ENCODE measurements around the gene CHI3L1. TPM values are rescaled to one million over a fixed set of nuclear protein-coding genes. Genes with fewer than 3 reads are reported as not detected.
A peak's percentile ranks its signal among the peaks of the same experiment; 100 is the strongest.
"Not testable (repeated sequence)": the region's sequence is repeated elsewhere in the genome, so short reads cannot be mapped to it uniquely, and the experiment has no call there.

The CHI3L1 gene
- total RNA-seq, result 10 to 100 TPM in 3 of 7 donors, 1 to 10 TPM in 3, not detected in 1; 4.0 to 70.5 (median 10.2) TPM
- polyA plus RNA-seq, result 1 to 10 TPM; 6.4 TPM
- long read RNA-seq, donor 1, transcript CHI3L1-201 (10 exons, 1,792 nt), result major isoform, 18 of 24 reads
- long read RNA-seq, donor 1, partial matches to known transcripts, result 1 of 24 reads
- long read RNA-seq, donor 1, other reads (novel, unspliced or antisense), result 5 of 24 reads
- long read RNA-seq, donor 2, partial matches to known transcripts, result 0 of 2 reads
- long read RNA-seq, donor 2, other reads (novel, unspliced or antisense), result 0 of 2 reads
- long read RNA-seq, donor 3, transcript CHI3L1-201 (10 exons, 1,792 nt), result major isoform, 103 of 122 reads
- long read RNA-seq, donor 3, partial matches to known transcripts, result 1 of 122 reads
- long read RNA-seq, donor 3, other reads (novel, unspliced or antisense), result 15 of 122 reads

GRCh38 chr1:203186446-203187303 is at the start of gene CHI3L1:
TSS of gene CHI3L1 (minus strand) at chr1:203186704. CDS start at chr1:203186623, 81 bp downstream.
- peak in 4 of 5 donors; percentile 24 to 49 (median 42) for DNase-seq
- Histone ChIP-seq H3K4me3 (no peak within 1 kb of the TSS), H3K27ac (no peak within 1 kb of the TSS), H3K4me1 (ENCODE audit: insufficient read depth) (peaks cover 3% of the 10 kb centered on the region), H3K36me3 (no peaks in the 10 kb centered on the region), H3K9me3 (no peaks in the 10 kb centered on the region), H3K27me3 (no peaks in the 10 kb centered on the region)
- TF ChIP-seq CTCF (IDR thresholded peaks at IDR 0.05), result no peak
- TF ChIP-seq EP300 (IDR thresholded peaks at IDR 0.05), result no peak
- TF ChIP-seq POLR2A (IDR thresholded peaks at IDR 0.05), result no peak
- WGBS, 3 donors, result 35 to 40% (median 37%) methylated on average over 13 to 14 of the region's 14 CpGs
- intact Hi-C loops (cut with DNase I), result no loop called here

- intact Hi-C loops (cut with DNase I); H3K4me1 ChIP-seq (ENCODE audit: insufficient read depth); H3K27ac ChIP-seq; H3K4me3 ChIP-seq; H3K36me3 ChIP-seq; H3K9me3 ChIP-seq; DNase-seq; H3K27me3 ChIP-seq: not testable (repeated sequence)
- 85 to 88% (median 86%) methylated on average over 7 of the region's 7 CpGs for WGBS, 3 donors
Observed at GRCh38 chr1:203234901-203235300, 48.4 kb upstream of the CHI3L1 start.

- DNase-seq, result no peak
- intact Hi-C loops (cut with DNase I), result no loop called here
- TF ChIP-seq POLR2A (IDR thresholded peaks at IDR 0.05) (no peak), CTCF (IDR thresholded peaks at IDR 0.05) (no peak), EP300 (IDR thresholded peaks at IDR 0.05) (no peak)
- WGBS, 3 donors, result 85 to 90% (median 87%) methylated on average over 7 of the region's 7 CpGs
- no peaks in the 10 kb centered on the region for H3K27me3 ChIP-seq
- H3K4me1 ChIP-seq (ENCODE audit: insufficient read depth), result no peaks in the 10 kb centered on the region
- no peak within 1 kb of the TSS for H3K27ac ChIP-seq
- no peaks in the 10 kb centered on the region for H3K36me3 ChIP-seq
- H3K9me3 ChIP-seq, result no peaks in the 10 kb centered on the region
- H3K4me3 ChIP-seq, result no peak within 1 kb of the TSS
Observed at GRCh38 chr1:203229471-203230135, 43.1 kb upstream of the CHI3L1 start, which contains the start of gene CHIT1. TSS of gene CHIT1 (minus strand) at chr1:203229673. CDS start at chr1:203229636, 37 bp downstream.

- intact Hi-C loops (cut with DNase I), result no loop called here
- no peak for DNase-seq
- H3K9me3 ChIP-seq, result no peaks in the 10 kb centered on the region
- H3K4me1 ChIP-seq (ENCODE audit: insufficient read depth), result no peaks in the 10 kb centered on the region
- WGBS, 3 donors, result 57 to 75% (median 65%) methylated on average over 4 of the region's 4 CpGs
- no peaks in the 10 kb centered on the region for H3K27me3 ChIP-seq
- no peaks in the 10 kb centered on the region for H3K36me3 ChIP-seq
- H3K4me3 ChIP-seq, result no peak overlapping the region
- H3K27ac ChIP-seq, result no peak overlapping the region
- TF ChIP-seq POLR2A (IDR thresholded peaks at IDR 0.05) (no peak), EP300 (IDR thresholded peaks at IDR 0.05) (no peak), CTCF (IDR thresholded peaks at IDR 0.05) (no peak)
Observed at GRCh38 chr1:203228670-203229069, 42.2 kb upstream of the CHI3L1 start.

Measured in ovary (tissue), 10 donors.